HG02870 (cell line): ENCODE results near the gene WNK1.
"Not testable (repeated sequence)": the region's sequence is repeated elsewhere in the genome, so short reads cannot be mapped to it uniquely, and the experiment has no call there.

Experiments
- ATAC-seq: cut with Tn5 transposase; IDR thresholded peaks from one replicate; pipeline ENCODE4 v1.9.1; 2021; ENCODE audit warnings: mild to moderate bottlenecking, moderate library complexity; ENCODE audit not compliant: unreplicated experiment

The WNK1 gene

GRCh38 chr12:777550-778047 is 25.2 kb downstream of the WNK1 start:
- ATAC-seq, result no peak

GRCh38 chr12:778615-779014 is 26.2 kb downstream of the WNK1 start:
- ATAC-seq, result no peak

- no peak for ATAC-seq
These were observed 27.7 kb downstream of the WNK1 start for GRCh38 chr12:779745-780734.

GRCh38 chr12:780750-781379 is 28.5 kb downstream of the WNK1 start:
- ATAC-seq, result no peak

- no peak for ATAC-seq
These were observed 33.3 kb downstream of the WNK1 start for GRCh38 chr12:785706-786105.

GRCh38 chr12:788288-788687 is 35.9 kb downstream of the WNK1 start:
- no peak for ATAC-seq

- not testable (repeated sequence) for ATAC-seq
These were observed 36.4 kb downstream of the WNK1 start for GRCh38 chr12:788762-789161.

- no peak for ATAC-seq
These were observed 37.6 kb downstream of the WNK1 start for GRCh38 chr12:789852-790563.

- ATAC-seq, result no peak
These were observed 38.2 kb downstream of the WNK1 start for GRCh38 chr12:790608-791007.

GRCh38 chr12:793037-793436 is 40.7 kb downstream of the WNK1 start:
- no peak for ATAC-seq

- ATAC-seq, result no peak
These were observed 41.3 kb downstream of the WNK1 start for GRCh38 chr12:793711-794110.

- ATAC-seq, result peak; percentile 57
These were observed 42.9 kb downstream of the WNK1 start for GRCh38 chr12:795305-795704.

GRCh38 chr12:800401-800800 is 48.0 kb downstream of the WNK1 start:
- no peak for ATAC-seq

- ATAC-seq, result no peak
These were observed 50.1 kb downstream of the WNK1 start for GRCh38 chr12:802242-803120.

- no peak for ATAC-seq
These were observed 52.7 kb downstream of the WNK1 start for GRCh38 chr12:805022-805632.

GRCh38 chr12:806200-806791 is 53.9 kb downstream of the WNK1 start:
- no peak for ATAC-seq

- no peak for ATAC-seq
These were observed 54.8 kb downstream of the WNK1 start for GRCh38 chr12:807041-807735.

- ATAC-seq, result no peak
These were observed 57.7 kb downstream of the WNK1 start for GRCh38 chr12:810116-810515.
